NCI-H774 (cell line): ENCODE data around the gene MLEC.
"Not testable (repeated sequence)": the region's sequence is repeated elsewhere in the genome, so short reads cannot be mapped to it uniquely, and the experiment has no call there.

Source experiments
- DNase-seq: peaks from one replicate; lab custom pipeline; 2025; lab: John Stamatoyannopoulos, UW

Gene MLEC

GRCh38 chr12:120720987-120721801, 34.2 kb downstream of the MLEC start:
- DNase-seq: no peak

DNA sequence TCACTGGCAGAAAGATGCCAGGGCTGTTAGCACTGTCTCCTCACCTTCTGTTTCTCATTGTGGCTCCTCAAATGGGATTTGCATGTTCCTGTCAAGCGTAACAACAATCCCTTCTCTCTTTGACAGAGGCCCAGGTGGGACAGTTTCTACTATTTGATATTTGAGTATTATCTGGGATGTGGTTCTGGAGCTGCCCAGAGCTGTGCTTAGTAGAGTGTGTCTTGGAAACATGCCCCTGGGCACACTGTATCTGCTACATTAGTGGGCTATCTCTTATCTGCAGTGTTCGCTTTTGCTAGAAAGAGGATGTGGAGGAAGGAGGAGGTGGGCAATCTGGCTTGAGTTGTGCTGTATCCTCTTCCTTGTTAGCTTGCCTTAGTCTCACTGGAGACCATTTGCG, 34.9 kb downstream of the MLEC start:
- no peak for DNase-seq

DNA sequence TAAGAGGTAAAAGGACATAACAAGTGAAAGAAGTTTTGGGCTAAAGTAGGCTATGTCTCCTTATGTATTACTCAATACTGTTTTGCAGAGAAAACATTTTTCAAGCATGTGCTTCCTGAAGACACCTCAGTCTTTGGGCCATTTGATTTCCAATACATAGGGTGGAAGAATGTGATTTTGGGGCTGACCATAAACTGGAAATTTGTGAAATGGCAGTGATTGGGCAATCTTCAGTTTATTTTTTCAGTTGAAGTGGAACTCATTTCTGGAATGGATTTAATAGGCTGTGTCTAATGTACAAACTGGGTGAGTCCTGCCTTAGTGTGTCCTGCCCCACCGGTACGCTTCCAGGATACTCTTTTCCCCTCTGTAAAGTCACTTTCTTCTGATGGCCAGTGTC, 35.8 kb downstream of the MLEC start:
- no peak for DNase-seq

DNA sequence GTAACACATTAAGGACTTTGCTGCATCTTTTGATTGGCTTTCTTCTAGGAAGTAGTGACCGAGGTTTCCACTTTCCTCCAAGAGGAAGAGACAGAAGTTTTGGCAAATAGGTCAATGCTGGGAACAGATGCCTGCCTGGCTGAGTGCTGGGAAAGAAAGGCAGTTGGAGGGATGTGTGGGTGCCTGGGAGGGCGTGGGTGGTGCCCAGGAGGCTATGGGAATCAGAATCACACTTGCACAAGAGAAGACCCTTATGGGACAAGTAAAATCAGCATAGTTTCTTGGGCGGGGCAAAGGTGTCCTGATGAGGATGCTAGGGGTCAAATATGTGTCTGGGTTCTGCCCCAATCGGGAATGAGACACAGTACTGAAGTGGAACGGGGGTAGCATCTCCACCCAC, 37.8 kb downstream of the MLEC start:
- DNase-seq: no peak

GRCh38 chr12:120725151-120725658, 38.3 kb downstream of the MLEC start:
- no peak for DNase-seq

DNA sequence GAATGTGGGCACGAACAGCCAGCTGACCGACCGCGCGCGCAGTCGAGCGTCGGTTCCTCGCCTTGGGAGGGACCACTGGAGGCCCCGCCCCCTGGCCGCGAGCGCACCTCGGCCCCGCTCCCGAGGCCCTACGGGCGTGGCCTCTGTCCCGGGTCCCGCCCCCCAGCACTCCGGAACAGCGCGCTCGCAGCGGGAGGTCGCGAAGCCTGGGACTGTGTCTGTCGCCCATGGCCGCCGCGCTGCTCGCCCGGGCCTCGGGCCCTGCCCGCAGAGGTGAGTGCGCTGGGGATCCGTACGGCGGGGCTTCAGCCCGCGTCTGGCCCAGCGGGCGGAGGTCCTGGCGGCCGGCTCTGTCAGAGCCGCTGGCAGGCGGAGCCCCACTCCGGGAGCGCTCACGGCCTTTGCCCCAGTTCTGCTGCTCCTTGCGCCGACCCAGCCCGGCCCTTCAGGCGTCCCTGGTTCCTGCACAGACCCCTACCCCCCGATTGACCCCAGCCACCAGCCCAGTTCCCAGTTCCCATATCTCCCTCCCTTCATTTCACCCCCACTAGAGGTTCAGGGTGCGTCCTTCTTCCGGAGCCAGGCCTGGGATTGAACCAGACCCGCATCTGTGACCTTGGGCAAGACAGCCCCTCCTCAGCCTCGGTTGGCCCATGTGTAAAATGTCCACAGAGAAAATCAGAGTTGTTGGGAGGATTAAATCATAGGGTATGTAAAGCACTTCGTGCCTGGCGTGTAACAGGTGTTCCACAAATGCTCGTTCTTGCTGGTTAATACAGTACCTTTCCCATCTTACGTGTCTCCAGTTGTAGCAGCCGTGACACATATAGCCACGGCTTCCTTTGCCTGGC, 38.9 kb downstream of the MLEC start, which contains the start of gene ACADS:
Gene ACADS, plus strand, starts transcription at position 168 of the 851 bp plus-strand sequence. Its CDS starts 60 bp downstream, at position 228.
- DNase-seq: peak; percentile 92

- DNase-seq: no peak
Observed at GRCh38 chr12:120726510-120726793, 39.5 kb downstream of the MLEC start.

DNA sequence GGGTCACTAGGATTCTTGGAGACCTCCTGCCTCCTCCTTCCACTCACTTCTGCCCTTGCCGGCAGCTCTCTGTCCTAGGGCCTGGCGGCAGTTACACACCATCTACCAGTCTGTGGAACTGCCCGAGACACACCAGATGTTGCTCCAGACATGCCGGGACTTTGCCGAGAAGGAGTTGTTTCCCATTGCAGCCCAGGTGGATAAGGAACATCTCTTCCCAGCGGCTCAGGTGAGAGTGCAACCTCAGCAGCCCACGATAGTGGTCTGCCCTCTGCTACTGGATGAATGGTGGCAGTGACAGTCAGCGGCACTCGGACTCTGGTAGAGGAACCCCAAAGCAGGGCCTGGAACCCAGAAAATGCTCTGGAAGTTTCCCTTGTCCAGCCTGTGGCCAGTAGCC, 40.0 kb downstream of the MLEC start:
- no peak for DNase-seq

GRCh38 chr12:120732198-120732597, 45.2 kb downstream of the MLEC start:
- DNase-seq: not testable (repeated sequence)

DNA sequence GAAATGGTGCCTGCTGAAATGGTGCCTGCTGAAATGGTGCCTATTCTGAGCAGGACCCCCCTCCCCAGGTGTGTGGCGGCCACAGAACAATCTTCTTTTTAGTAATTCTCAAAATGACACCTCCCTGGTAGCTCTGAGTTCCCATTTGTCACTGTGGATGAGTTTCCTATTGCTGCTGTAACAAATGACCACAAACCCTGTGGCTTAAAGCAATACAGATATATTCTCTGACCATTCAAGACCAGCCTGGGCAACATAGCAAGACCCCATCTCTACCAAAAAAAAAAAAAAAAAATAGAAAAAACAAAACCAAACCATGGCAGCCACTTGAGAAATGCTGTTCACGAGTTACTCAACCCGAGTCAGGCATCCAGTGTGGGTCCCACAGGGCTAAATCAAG, 46.6 kb downstream of the MLEC start:
- no peak for DNase-seq

DNA sequence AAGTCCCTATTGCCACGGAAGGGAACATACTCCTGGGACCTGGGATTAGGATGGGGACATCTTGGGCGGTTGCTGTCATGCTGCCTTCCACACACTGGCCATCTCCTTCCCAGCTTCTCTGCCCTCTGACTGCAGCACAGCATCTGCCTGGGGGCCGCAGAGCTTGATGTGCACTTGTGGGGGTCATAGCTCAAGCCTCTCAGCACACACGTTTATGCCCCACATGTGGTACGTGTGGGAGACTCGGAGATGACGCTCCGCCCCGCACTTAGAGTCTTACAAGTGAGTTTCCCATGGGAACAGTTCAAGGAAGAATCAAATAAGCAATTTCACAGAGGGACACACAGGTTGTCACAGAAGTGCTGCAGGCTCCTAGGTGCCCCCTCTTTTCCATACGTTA, 47.3 kb downstream of the MLEC start:
- no peak for DNase-seq

- no peak for DNase-seq
Observed at GRCh38 chr12:120735181-120735580, 48.2 kb downstream of the MLEC start.

DNA sequence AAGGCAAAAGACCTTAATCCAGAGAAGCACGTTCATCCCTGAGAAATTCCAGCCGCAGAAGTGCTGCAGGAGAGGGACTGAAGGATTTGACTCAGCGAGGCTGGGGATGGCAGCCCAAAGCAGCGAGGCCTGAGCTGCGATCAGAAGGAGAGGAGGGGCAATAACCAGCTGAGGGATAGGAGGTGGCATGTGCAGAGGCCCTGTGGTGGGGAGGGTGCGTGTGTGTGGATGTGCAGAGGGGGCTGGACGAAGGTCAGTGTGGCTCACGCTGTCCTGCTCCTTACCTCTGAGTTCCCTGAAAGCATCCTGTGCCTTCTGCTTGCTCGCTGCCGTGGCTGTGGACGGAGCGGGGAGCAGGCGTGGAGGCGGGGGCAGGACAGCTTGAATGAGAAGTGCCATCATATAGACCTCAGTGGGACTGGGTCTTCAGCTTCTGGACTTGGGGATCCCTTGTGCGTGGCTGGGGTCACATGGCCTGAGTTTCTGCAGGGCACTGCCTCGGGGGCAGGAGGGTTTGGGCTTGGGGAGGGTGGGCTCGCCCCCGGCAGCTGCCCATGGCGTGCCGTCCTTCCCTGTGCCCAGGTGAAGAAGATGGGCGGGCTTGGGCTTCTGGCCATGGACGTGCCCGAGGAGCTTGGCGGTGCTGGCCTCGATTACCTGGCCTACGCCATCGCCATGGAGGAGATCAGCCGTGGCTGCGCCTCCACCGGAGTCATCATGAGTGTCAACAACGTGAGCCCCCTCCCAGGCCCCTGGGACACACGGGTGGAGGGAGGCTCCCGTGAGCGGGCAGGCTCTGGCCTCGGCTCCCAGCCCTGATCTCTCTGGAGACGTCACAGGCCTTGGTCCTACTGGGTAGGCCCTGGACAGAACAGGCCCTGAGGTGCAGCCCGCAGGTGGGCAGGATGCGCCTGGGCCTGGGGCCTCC, 49.7 kb downstream of the MLEC start:
- DNase-seq: no peak

DNA sequence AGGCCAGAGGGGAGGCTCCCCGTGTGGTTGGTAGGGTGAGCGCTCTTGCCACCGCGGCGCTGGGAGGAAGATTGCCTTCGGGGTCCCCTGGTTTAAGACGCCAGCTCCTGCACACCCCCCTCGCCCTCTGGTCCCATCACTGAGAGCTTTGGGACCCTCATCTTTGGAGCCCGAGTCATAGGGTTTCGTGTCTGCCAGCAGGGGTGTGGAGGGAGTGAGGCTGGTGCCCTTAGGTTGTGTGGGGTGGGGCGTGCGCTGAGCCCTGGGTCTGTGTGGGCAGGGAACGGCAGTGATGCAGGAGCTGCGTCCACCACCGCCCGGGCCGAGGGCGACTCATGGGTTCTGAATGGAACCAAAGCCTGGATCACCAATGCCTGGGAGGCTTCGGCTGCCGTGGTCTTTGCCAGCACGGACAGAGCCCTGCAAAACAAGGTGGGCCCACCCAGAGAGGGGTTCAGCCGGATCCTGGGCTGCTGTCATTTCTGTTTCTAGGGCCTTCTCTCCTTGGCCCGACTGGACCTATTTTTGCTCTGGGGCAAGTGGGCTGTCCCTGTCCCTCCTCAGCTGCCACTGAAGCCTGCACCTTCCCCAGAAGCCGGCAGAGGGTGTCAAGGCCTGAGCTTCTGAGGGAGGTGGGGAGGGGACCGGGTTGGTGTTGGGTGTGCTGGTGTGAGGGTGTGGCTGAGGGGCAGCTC, 50.8 kb downstream of the MLEC start:
- no peak for DNase-seq

DNA sequence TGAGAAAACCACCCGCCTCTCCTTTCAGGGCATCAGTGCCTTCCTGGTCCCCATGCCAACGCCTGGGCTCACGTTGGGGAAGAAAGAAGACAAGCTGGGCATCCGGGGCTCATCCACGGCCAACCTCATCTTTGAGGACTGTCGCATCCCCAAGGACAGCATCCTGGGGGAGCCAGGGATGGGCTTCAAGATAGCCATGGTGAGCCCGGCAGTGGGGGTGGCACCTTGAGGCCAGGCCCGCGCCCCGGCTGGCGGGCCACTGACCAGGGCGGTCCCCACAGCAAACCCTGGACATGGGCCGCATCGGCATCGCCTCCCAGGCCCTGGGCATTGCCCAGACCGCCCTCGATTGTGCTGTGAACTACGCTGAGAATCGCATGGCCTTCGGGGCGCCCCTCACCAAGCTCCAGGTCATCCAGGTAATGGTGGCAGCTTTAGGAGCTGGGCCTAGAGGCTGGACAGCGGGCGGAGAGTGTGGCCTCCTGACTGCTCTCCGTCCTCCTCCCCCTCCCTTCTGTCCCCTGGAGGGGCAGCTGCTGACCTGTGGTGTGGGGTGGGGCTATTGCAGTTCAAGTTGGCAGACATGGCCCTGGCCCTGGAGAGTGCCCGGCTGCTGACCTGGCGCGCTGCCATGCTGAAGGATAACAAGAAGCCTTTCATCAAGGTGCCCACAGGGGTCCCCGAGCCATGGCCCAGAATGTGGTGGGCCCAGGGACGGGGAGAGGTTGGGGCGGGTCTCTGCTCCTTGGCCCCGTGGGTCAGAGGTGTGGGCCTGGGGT, 51.5 kb downstream of the MLEC start:
- DNase-seq: no peak

DNA sequence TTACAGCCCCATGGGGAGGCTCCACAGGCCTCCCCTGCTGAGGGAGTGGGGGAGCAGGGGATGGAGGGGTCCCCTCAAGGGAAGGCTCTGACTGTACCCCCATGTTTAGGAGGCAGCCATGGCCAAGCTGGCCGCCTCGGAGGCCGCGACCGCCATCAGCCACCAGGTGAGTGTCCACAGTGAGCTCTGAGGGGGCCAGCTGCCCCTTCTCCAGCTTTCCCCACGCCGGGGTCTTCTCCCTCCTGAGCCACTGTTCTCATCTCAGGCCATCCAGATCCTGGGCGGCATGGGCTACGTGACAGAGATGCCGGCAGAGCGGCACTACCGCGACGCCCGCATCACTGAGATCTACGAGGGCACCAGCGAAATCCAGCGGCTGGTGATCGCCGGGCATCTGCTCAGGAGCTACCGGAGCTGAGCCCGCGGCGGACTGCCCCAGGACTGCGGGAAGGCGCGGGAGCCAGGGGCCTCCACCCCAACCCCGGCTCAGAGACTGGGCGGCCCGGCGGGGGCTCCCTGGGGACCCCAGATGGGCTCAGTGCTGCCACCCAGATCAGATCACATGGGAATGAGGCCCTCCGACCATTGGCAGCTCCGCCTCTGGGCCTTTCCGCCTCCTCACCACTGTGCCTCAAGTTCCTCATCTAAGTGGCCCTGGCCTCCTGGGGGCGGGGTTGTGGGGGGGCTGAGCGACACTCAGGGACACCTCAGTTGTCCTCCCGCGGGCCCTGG, 52.2 kb downstream of the MLEC start:
- no peak for DNase-seq

DNA sequence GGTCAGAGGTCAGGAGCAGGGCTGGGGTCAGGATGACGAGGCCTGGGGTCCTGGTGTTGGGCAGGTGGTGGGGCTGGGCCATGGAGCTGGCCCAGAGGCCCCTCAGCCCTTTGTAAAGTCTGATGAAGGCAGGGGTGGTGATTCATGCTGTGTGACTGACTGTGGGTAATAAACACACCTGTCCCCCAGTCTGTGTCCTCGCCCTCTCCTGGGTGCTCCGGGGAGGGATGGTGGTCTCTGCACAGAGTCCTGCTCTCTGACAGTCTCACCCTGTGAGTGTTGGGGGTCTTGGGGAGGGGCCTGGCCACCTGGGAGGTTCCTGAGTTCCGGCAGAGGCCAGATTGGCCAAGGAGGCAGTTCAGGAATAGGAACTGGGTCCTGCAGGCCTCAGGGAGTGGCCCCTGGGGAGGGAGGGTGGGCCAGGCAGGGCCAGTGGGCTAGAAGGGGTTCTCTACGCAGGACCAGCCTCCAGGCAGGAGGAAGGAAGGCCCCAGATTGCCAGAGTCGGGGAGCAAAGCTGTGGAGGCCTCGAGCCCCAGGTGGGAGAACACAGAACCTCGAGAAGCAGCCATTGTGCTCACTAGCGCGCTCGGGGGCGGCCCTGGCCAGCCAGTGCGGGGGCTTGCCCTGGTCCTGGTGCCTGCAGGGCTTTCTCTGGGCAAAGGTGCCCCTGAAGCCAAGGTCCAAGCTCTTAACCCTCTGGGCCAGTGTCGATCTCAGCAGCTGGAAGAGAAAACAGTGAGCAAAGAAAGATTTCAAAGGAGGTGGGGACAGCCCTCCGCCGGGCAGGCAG, 53.1 kb downstream of the MLEC start:
- DNase-seq: no peak

DNA sequence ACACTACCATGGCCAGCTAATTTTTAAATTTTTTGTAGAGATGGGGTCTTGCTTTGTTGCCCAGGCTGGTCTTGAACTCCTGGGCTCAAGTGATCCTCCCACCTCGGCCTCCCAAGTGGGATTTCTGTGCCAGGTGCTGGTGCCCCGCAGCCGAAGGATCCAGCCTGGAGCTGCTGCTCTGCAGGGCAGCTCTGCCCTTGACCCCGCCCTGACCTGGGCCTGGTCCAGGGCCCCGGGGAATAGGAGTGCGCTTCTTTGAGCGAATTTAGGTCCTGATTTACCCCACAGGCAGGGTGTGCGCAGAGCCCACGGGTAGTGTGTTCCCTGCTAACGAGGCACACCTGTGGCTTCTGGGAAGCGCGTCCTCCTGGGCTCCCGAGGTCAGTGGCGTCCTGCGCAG, 53.9 kb downstream of the MLEC start:
- no peak for DNase-seq
